Omental fat pad (tissue), 4 donors: ENCODE measurements around the gene AFM. TPM values are rescaled to one million over a fixed set of nuclear protein-coding genes. Genes with fewer than 3 reads are reported as not detected.

Source experiments
- ATAC-seq: fragments of 150-250 bp; one replicate; pipeline ENCODE4 v1.9.1; 2016; ENCODE audit warnings: mild to moderate bottlenecking, moderate library complexity; ENCODE audit not compliant: low FRiP score
- DNase-seq: peaks from one replicate; pipeline ENCODE4 v3.0.0-alpha.2; 2019; ENCODE audit warnings: low spot score
- CTCF ChIP-seq, 3 donors: fragments of 450-650 bp; IDR thresholded peaks; one replicate each; pipeline ENCODE4 v1.5.1; 2016 to 2017; ENCODE audit warnings: antibody characterized with exemption in 3 of 3, mild to moderate bottlenecking in 3 of 3, moderate library complexity in 2 of 3
- total RNA-seq, 4 donors: library from RNA; depleted of rRNA; stranded (reverse); fragments of >200 nt; gene quantifications; one replicate each; pipeline ENCODE4 v1.1.0, GENCODE V29; 2016

The AFM gene
- total RNA-seq, 4 donors from 2014 or later: not detected

DNA sequence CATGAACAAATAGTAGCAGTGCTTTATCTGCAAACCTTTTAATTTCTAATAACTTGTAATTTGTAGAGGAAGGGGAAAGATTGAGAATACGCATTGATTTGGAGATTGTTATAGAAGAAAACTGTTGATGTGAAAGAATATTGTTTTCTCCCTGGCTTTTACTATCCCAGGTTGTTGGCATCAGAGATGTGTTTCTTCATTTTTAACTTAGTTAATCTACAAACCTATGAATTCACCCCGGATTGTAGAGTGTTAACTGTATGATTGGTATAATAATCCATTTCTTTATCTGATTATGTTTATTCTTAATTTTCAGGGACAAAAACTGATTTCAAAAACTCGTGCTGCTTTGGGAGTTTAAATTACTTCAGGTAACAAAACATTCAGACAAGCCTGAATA lies 26.6 kb upstream of the AFM start:
- ATAC-seq (no peak), DNase-seq (no peak)
- TF ChIP-seq CTCF (IDR thresholded peaks at IDR 0.05): no peak

- DNase-seq (no peak), ATAC-seq (no peak)
- TF ChIP-seq CTCF (IDR thresholded peaks at IDR 0.05): no peak
Measured at GRCh38 chr4:73456177-73457022, 25.1 kb upstream of the AFM start.

GRCh38 chr4:73458184-73459047 lies 23.1 kb upstream of the AFM start:
- ATAC-seq: no peak
- TF ChIP-seq CTCF (IDR thresholded peaks at IDR 0.05): no peak

GRCh38 chr4:73459048-73459421 lies 22.5 kb upstream of the AFM start:
- TF ChIP-seq CTCF (IDR thresholded peaks at IDR 0.05): no peak
- no peak for DNase-seq
- no peak for ATAC-seq

More at GRCh38 chr4:73458184-73459047, 23.1 kb upstream of the AFM start:
- DNase-seq: no peak

DNA sequence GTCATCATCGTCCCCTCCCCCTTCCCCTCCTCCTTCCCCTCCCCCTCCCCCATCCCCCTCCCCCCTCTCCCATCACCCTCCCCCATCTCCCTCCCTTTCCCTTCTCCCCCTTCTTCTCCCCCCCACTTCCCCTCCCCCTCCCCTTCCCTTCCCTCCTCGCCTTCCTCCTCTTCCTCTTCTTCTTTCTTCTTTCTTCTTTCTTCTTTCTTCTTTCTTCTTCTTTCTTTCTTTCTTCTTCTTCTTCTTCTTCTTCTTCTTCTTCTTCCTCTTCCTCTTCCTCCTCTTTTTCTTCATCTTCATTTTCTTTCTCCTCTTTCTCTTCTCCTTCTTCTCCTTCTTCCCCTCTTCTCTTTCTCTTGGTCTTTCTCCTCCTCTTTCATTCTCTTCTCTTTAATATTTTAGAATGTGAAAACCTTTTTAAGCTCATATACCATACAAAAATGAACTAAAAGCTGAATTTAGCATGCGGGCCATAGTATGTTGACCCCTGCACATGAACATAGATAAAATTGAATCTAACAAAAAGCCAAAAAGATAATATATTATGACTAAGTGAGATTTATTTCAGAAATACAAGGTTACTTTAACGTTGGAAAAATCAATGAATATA lies 20.5 kb upstream of the AFM start:
- ATAC-seq: no peak
- TF ChIP-seq CTCF (IDR thresholded peaks at IDR 0.05): no peak
- no peak for DNase-seq

- ATAC-seq (no peak), DNase-seq (no peak)
- TF ChIP-seq CTCF (IDR thresholded peaks at IDR 0.05): no peak
Measured at GRCh38 chr4:73468170-73468569, 13.4 kb upstream of the AFM start.
